ENCODE measurements around the gene DHRS4. TPM values are rescaled to one million over a fixed set of nuclear protein-coding genes. Genes with fewer than 3 reads are reported as not detected.

The DHRS4 gene
- total and polyA plus RNA-seq, 11 donors: 20.3 to 76.3 (median 32.2) TPM

Other genes starting within 250 kb of the DHRS4 start
- 10 to 100 TPM; 17.9 to 37.1 (median 27.5) TPM for gene DHRS4L2, start 35.2 kb downstream of the DHRS4 start, total RNA-seq
- 10 to 100 TPM; 22.2 to 65.9 TPM for gene DHRS4L2, start 35.2 kb downstream of the DHRS4 start, polyA plus RNA-seq
- under 1 TPM in 6 of 9 donors, not detected in 3; 0.05 to 0.38 (median 0.17) TPM for gene CARMIL3, start 98.2 kb downstream of the DHRS4 start, total RNA-seq
- under 1 TPM; 0.08 to 0.15 TPM for gene CARMIL3, start 98.2 kb downstream of the DHRS4 start, polyA plus RNA-seq
- under 1 TPM in 3 of 9 donors, not detected in 6; 0.23 to 0.52 (median 0.25) TPM for gene CPNE6, start 117.8 kb downstream of the DHRS4 start, total RNA-seq
- gene CPNE6, start 117.8 kb downstream of the DHRS4 start, polyA plus RNA-seq: not detected
- 10 to 100 TPM in 2 of 9 donors, 1 to 10 TPM in 7; 2.1 to 14.6 (median 3.9) TPM for gene PCK2, start 140.5 kb downstream of the DHRS4 start, total RNA-seq
- gene PCK2, start 140.5 kb downstream of the DHRS4 start, polyA plus RNA-seq: 1 to 10 TPM; 1.5 to 5.4 TPM
- gene DCAF11, start 161.0 kb downstream of the DHRS4 start, total RNA-seq: 100 to 1,000 TPM in 2 of 9 donors, 10 to 100 TPM in 7; 55.1 to 117 (median 75.0) TPM
- 100 to 1,000 TPM in 1 of 2 donors, 10 to 100 TPM in 1; 25.3 to 111 TPM for gene DCAF11, start 161.0 kb downstream of the DHRS4 start, polyA plus RNA-seq
- gene NRL, start 161.2 kb downstream of the DHRS4 start, total RNA-seq: 1 to 10 TPM; 1.3 to 2.9 (median 2.1) TPM
- 1 to 10 TPM; 2.1 to 3.0 TPM for gene NRL, start 161.2 kb downstream of the DHRS4 start, polyA plus RNA-seq
- 100 to 1,000 TPM in 5 of 9 donors, 10 to 100 TPM in 4; 58.5 to 247 (median 107) TPM for gene FITM1, start 176.9 kb downstream of the DHRS4 start, total RNA-seq
- gene FITM1, start 176.9 kb downstream of the DHRS4 start, polyA plus RNA-seq: 100 to 1,000 TPM in 1 of 2 donors, 10 to 100 TPM in 1; 43.3 to 276 TPM
- gene PSME1, start 182.4 kb downstream of the DHRS4 start, total RNA-seq: 100 to 1,000 TPM in 6 of 9 donors, 10 to 100 TPM in 3; 87.3 to 331 (median 110) TPM
- 100 to 1,000 TPM; 125 to 164 TPM for gene PSME1, start 182.4 kb downstream of the DHRS4 start, polyA plus RNA-seq
- 10 to 100 TPM in 8 of 9 donors, 1 to 10 TPM in 1; 9.6 to 18.7 (median 13.8) TPM for gene EMC9, start 187.8 kb downstream of the DHRS4 start, total RNA-seq
- 10 to 100 TPM; 20.1 to 30.6 TPM for gene EMC9, start 187.8 kb downstream of the DHRS4 start, polyA plus RNA-seq
- gene PSME2, start 192.8 kb downstream of the DHRS4 start, total RNA-seq: 100 to 1,000 TPM in 3 of 9 donors, 10 to 100 TPM in 6; 51.4 to 360 (median 80.8) TPM
- gene PSME2, start 192.8 kb downstream of the DHRS4 start, polyA plus RNA-seq: 100 to 1,000 TPM in 1 of 2 donors, 10 to 100 TPM in 1; 90.4 to 222 TPM
- 10 to 100 TPM; 31.6 to 54.2 (median 36.6) TPM for gene RNF31, start 193.7 kb downstream of the DHRS4 start, total RNA-seq
- 10 to 100 TPM; 36.4 to 38.3 TPM for gene RNF31, start 193.7 kb downstream of the DHRS4 start, polyA plus RNA-seq
- gene IRF9, start 207.5 kb downstream of the DHRS4 start, total RNA-seq: 100 to 1,000 TPM in 1 of 9 donors, 10 to 100 TPM in 8; 23.4 to 169 (median 29.8) TPM
- gene IRF9, start 207.5 kb downstream of the DHRS4 start, polyA plus RNA-seq: 10 to 100 TPM; 26.6 to 30.4 TPM
- gene REC8, start 218.3 kb downstream of the DHRS4 start, total RNA-seq: 10 to 100 TPM in 2 of 9 donors, 1 to 10 TPM in 6, under 1 TPM in 1; 0.32 to 25.3 (median 4.4) TPM
- gene REC8, start 218.3 kb downstream of the DHRS4 start, polyA plus RNA-seq: 1 to 10 TPM; 2.2 to 4.8 TPM
- 10 to 100 TPM in 8 of 9 donors, 1 to 10 TPM in 1; 9.1 to 25.6 (median 17.2) TPM for gene IPO4, start 235.0 kb downstream of the DHRS4 start, total RNA-seq
- 10 to 100 TPM in 1 of 2 donors, 1 to 10 TPM in 1; 1.8 to 40.0 TPM for gene IPO4, start 235.0 kb downstream of the DHRS4 start, polyA plus RNA-seq
- gene TM9SF1, start 241.7 kb downstream of the DHRS4 start, total RNA-seq: 10 to 100 TPM; 15.4 to 32.3 (median 26.3) TPM
- 10 to 100 TPM in 1 of 2 donors, 1 to 10 TPM in 1; 6.1 to 52.8 TPM for gene TM9SF1, start 241.7 kb downstream of the DHRS4 start, polyA plus RNA-seq

Data from heart left ventricle (tissue), 11 donors.